HepG2 (cell line): Measurements from ENCODE around the gene MX2. TPM values are rescaled to one million over a fixed set of nuclear protein-coding genes. Genes with fewer than 3 reads are reported as not detected.

Experiments used
- ATAC-seq: fragments of 200-7000 bp; cut with Tn5 transposase; 3 replicates; pipeline ENCODE4 v1.9.1; 2020; ENCODE audit warnings: mild to moderate bottlenecking, moderate library complexity
- BruUV-seq: library from RNA; stranded (reverse); fragments of 400-500 nt; replicated peaks from 2 replicates; lab custom pipeline; 2021; lab: Mats Ljungman, UMichigan
- CTCF ChIA-PET: fragments of 300-600 bp; formaldehyde crosslinking; extraction: SDS; loops from one replicate; lab custom pipeline; 2021; ENCODE audit warnings: low total read pairs, inconsistent platforms, low intra/inter-chr PET ratio; lab: Yijun Ruan, JAX
- POLR2A ChIA-PET: fragments of 350-600 bp; sonication (Branson Sonifier 250); formaldehyde crosslinking; loops from one replicate; lab custom pipeline; 2020; ENCODE audit warnings: antibody characterized with exemption, inconsistent platforms; lab: Yijun Ruan, JAX
- DNase-seq: peaks from one replicate; pipeline ENCODE4 v3.0.0-alpha.2; 2015; ENCODE audit warnings: low spot score
- FAIRE-seq: peaks from 3 replicates; lab custom pipeline; 2011; peaks lifted over from hg19 to GRCh38; lab: Jason Lieb, UNC
- H2AFZ ChIP-seq: one replicate; pipeline ENCODE4 v1.6.1; 2011; ENCODE audit warnings: low read length, inconsistent platforms
- H3K27ac ChIP-seq: fragments of 300-600 bp; 3 replicates; pipeline ENCODE4 v1.8.0; 2011; ENCODE audit warnings: mixed run types, mild to moderate bottlenecking, mixed read lengths, low read length, inconsistent platforms; ENCODE audit not compliant: insufficient read depth; ENCODE audit errors: extremely low read length
- H3K27me3 ChIP-seq, 2 experiments: fragments of 200-600 bp in 1 of 2; 2 replicates in 1 of 2; 3 replicates in 1 of 2; pipeline versions ENCODE4 v1.6.0 to v1.8.0; 2011; ENCODE audit warnings: low read length in 2 of 2, mild to moderate bottlenecking in 2 of 2, moderate library complexity in 2 of 2, inconsistent platforms in 1 of 2; ENCODE audit not compliant: insufficient read depth in 2 of 2, control insufficient read depth in 1 of 2
- H3K36me3 ChIP-seq, 2 experiments: fragments of 200-600 bp in 1 of 2; replicated peaks in 1 of 2; 2 replicates in 1 of 2; 3 replicates in 1 of 2; pipeline versions ENCODE4 v1.5.1 to v1.8.0; 2011; ENCODE audit warnings: low read length in 2 of 2, inconsistent platforms in 1 of 2; ENCODE audit not compliant: insufficient read depth in 2 of 2, control insufficient read depth in 1 of 2
- H3K4me1 ChIP-seq: 2 replicates; pipeline ENCODE4 v1.5.1; 2012; ENCODE audit warnings: low read length, inconsistent platforms; ENCODE audit not compliant: insufficient read depth
- H3K4me2 ChIP-seq: 2 replicates; pipeline ENCODE4 v1.6.0; 2011; ENCODE audit warnings: low read depth, low read length, inconsistent platforms
- H3K4me3 ChIP-seq, 3 experiments: fragments of 200-600 bp in 1 of 3; sonication (generic), shearing (Covaris generic) in 1 of 3; replicated peaks in 1 of 3; 2 replicates each; pipeline ENCODE4 v1.5.1; 2011 to 2016; ENCODE audit warnings: low read length in 3 of 3, inconsistent platforms in 2 of 3, low read depth in 2 of 3, mild to moderate bottlenecking in 2 of 3, control low read depth in 1 of 3, mixed read lengths in 1 of 3; ENCODE audit not compliant: insufficient read depth in 1 of 3
- H3K79me2 ChIP-seq: one replicate; pipeline ENCODE4 v1.6.1; 2011; ENCODE audit warnings: low read length, inconsistent platforms; ENCODE audit not compliant: insufficient read depth
- H3K9ac ChIP-seq: 2 replicates; pipeline ENCODE4 v1.6.0; 2011; ENCODE audit warnings: mild to moderate bottlenecking, low read depth, low read length, inconsistent platforms; ENCODE audit not compliant: insufficient read depth
- H3K9me3 ChIP-seq: 2 replicates; pipeline ENCODE4 v1.5.1; 2012; ENCODE audit warnings: mild to moderate bottlenecking, low read length
- H4K20me1 ChIP-seq: 2 replicates; pipeline ENCODE4 v1.6.0; 2011; ENCODE audit warnings: inconsistent platforms, mild to moderate bottlenecking, low read length, moderate library complexity; ENCODE audit not compliant: insufficient read depth
- ARID2 ChIP-seq: sonication (generic); formaldehyde crosslinking; IDR thresholded peaks from 2 replicates; pipeline ENCODE4 v1.8.1; 2022; ENCODE audit warnings: mild to moderate bottlenecking, missing genetic modification reagents, borderline replicate concordance
- CC2D1A ChIP-seq: sonication (generic); formaldehyde crosslinking; IDR thresholded peaks from 2 replicates; pipeline ENCODE4 v1.8.1; 2023; ENCODE audit warnings: mild to moderate bottlenecking, missing genetic modification reagents
- CHCHD3 ChIP-seq: sonication (generic); formaldehyde crosslinking; IDR thresholded peaks from 2 replicates; pipeline ENCODE4 v1.8.0; 2022; ENCODE audit warnings: mild to moderate bottlenecking, missing genetic modification reagents, moderate library complexity
- DZIP1 ChIP-seq: sonication (generic); formaldehyde crosslinking; IDR thresholded peaks from 2 replicates; pipeline ENCODE4 v1.5.0; 2020; ENCODE audit warnings: mild to moderate bottlenecking, missing genetic modification reagents
- ELF4 ChIP-seq: sonication (generic); formaldehyde crosslinking; IDR thresholded peaks from 2 replicates; pipeline ENCODE4 v1.5.0; 2020; ENCODE audit warnings: missing genetic modification reagents, mild to moderate bottlenecking, moderate library complexity, borderline replicate concordance
- FOXP4 ChIP-seq: sonication (generic); formaldehyde crosslinking; IDR thresholded peaks from 2 replicates; pipeline ENCODE4 v1.4.0; 2020; ENCODE audit warnings: missing genetic modification reagents
- GABPB1 ChIP-seq: IDR thresholded peaks from 2 replicates; pipeline ENCODE4 v1.6.1; 2016; ENCODE audit warnings: mild to moderate bottlenecking, missing genetic modification reagents, moderate library complexity, missing compliant biosample characterization
- MTF1 ChIP-seq: sonication (generic); formaldehyde crosslinking; IDR thresholded peaks from 2 replicates; pipeline ENCODE4 v1.5.0; 2020; ENCODE audit warnings: missing genetic modification reagents
- SAFB2 ChIP-seq: sonication (generic); formaldehyde crosslinking; IDR thresholded peaks from 2 replicates; pipeline ENCODE4 v1.5.1; 2020; ENCODE audit warnings: missing genetic modification reagents, low read depth, mild to moderate bottlenecking, borderline replicate concordance
- TFDP1 ChIP-seq: IDR thresholded peaks from 2 replicates; pipeline ENCODE4 v1.6.1; 2016; ENCODE audit warnings: missing compliant biosample characterization, missing genetic modification reagents, borderline replicate concordance
- TP53 ChIP-seq: sonication (generic); formaldehyde crosslinking; conservative IDR thresholded peaks from 2 replicates; pipeline ENCODE4 v1.4.0; 2020; ENCODE audit warnings: missing genetic modification reagents
- ZBTB43 ChIP-seq: sonication (generic); formaldehyde crosslinking; conservative IDR thresholded peaks from 2 replicates; pipeline ENCODE4 v1.4.0; 2020; ENCODE audit warnings: missing genetic modification reagents
- ZFAT ChIP-seq: sonication (generic); formaldehyde crosslinking; conservative IDR thresholded peaks from 2 replicates; pipeline ENCODE4 v1.8.1; 2023; ENCODE audit warnings: missing genetic modification reagents, inconsistent platforms
- ZFP37 ChIP-seq: sonication (generic); formaldehyde crosslinking; IDR thresholded peaks from 2 replicates; pipeline ENCODE4 v1.4.0; 2020; ENCODE audit warnings: missing genetic modification reagents, borderline replicate concordance
- ZFP82 ChIP-seq: sonication (generic); formaldehyde crosslinking; IDR thresholded peaks from 2 replicates; pipeline ENCODE4 v1.5.1; 2020; ENCODE audit warnings: mild to moderate bottlenecking, missing genetic modification reagents, borderline replicate concordance
- ZNF549 ChIP-seq: sonication (generic); formaldehyde crosslinking; IDR thresholded peaks from 2 replicates; pipeline ENCODE4 v1.5.0; 2020; ENCODE audit warnings: missing genetic modification reagents
- ZNF598 ChIP-seq: sonication (generic); formaldehyde crosslinking; IDR thresholded peaks from 2 replicates; pipeline ENCODE4 v1.5.1; 2020; ENCODE audit warnings: mild to moderate bottlenecking, missing genetic modification reagents, borderline replicate concordance
- ZSCAN30 ChIP-seq: sonication (generic); formaldehyde crosslinking; IDR thresholded peaks from 2 replicates; pipeline ENCODE4 v1.5.0; 2020; ENCODE audit warnings: mild to moderate bottlenecking, missing genetic modification reagents
- WGBS: methylation state at CpG from one replicate; pipeline ENCODE4 v1.1.6; 2017; ENCODE audit warnings: low lambda C conversion rate; 5-methylcytosine and 5-hydroxymethylcytosine counted together
- in situ Hi-C: cut with HindIII; loops from 2 replicates; pipeline ENCODE4 v1.10.0; 2017; ENCODE audit warnings: low pct_unique_long_range_greater_than_20kb; ENCODE audit not compliant: extremely low pct_ligation_motif_present
- intact Hi-C: fragments of 100-400 bp; cut with micrococcal nuclease; formaldehyde crosslinking; loops from one replicate; pipeline ENCODE4 v1.10.0; 2022; ENCODE audit not compliant: unreplicated experiment
- polyA plus RNA-seq, 8 experiments: library from polyadenylated mRNA; depleted of rRNA in 3 of 8; stranded (reverse) in 7 of 8; unstranded in 1 of 8; fragments of >200 nt; fragmentation: Illumina TruSeq in 4 of 8; extraction: Trizol in 4 of 8; gene quantifications; 2 replicates each; pipeline versions ENCODE4 v1.2.1 to v1.2.3, GENCODE V29; 2011 to 2016; ENCODE audit warnings: low read depth in 4 of 8, missing spikeins in 1 of 8, mixed read lengths in 1 of 8; ENCODE audit not compliant: insufficient read depth in 1 of 8
- total RNA-seq, 5 experiments: library from RNA; depleted of rRNA; stranded (reverse); fragments of >200 nt; fragmentation: Illumina TruSeq; extraction: Trizol; gene quantifications; 2 replicates each; pipeline ENCODE4 v1.2.3, GENCODE V29; 2016; ENCODE audit warnings: low read depth in 1 of 5

MX2 gene
- total and polyA plus RNA-seq, 2 of the 13 experiments (the other 11 are each of a cell fraction or from before 2014, with no cell fraction given) = 24.0 to 35.7 TPM

- TF ChIP-seq ELF4 (CRISPR knock-in tag) (no peak), ZBTB43 (no peak), ARID2 (CRISPR knock-in tag) (no peak), FOXP4 (CRISPR knock-in tag) (no peak), ZNF549 (CRISPR knock-in tag) (no peak), GABPB1 (CRISPR knock-in tag) (no peak), TP53 (CRISPR knock-in tag) (no peak), CC2D1A (no peak)
Measured at GRCh38 chr21:41371685-41372030, 9.8 kb downstream of the MX2 start (continued).

GRCh38 chr21:41373253-41373652, 11.4 kb downstream of the MX2 start:
- Histone ChIP-seq H4K20me1 (0 out of 2 replicates have a peak, but pooled peaks cover 2% of the 10 kb centered on the region), H3K27me3 (no peaks in the 10 kb centered on the region; a peak in 1 of 5 replicates), H2AFZ (no peak overlapping the region), H3K36me3 (peaks cover 4 to 6% of the 10 kb centered on the region in 2 experiments; a peak in 2 of 5 replicates), H3K4me2 (peak overlapping the region; percentile 74), H3K79me2 (peaks cover 33% of the 10 kb centered on the region), H3K27ac (no peak overlapping the region), H3K9me3 (no peaks in the 10 kb centered on the region), H3K4me3 (no peak overlapping the region), H3K4me1 (peaks cover 28% of the 10 kb centered on the region), H3K9ac (no peak overlapping the region)
- ChIA-PET POLR2A (interaction anchor here (5.9 kb wide), 1 partner anchor 51 kb away, joined by 105 read pairs; no protein-coding TSS in a partner anchor), CTCF (no interaction called here)
- intact Hi-C loops = no loop called here
- DNase-seq = no peak
- ATAC-seq = no peak
- 41% methylated on average over 2 of the region's 4 CpGs for WGBS
- no peak for FAIRE-seq
- in situ Hi-C loops = no loop called here
- BruUV-seq = no TSS peak
- TF ChIP-seq DZIP1 (CRISPR knock-in tag) (no peak), TFDP1 (no peak), CHCHD3 (no peak), MTF1 (CRISPR knock-in tag) (no peak), ZFP82 (CRISPR knock-in tag) (no peak), SAFB2 (CRISPR knock-in tag) (no peak), ZSCAN30 (no peak), ZFP37 (CRISPR knock-in tag) (no peak), ZNF598 (CRISPR knock-in tag) (no peak), ZFAT (no peak)
